ENCODE results near the gene RPS21. TPM values are rescaled to one million over a fixed set of nuclear protein-coding genes. Genes with fewer than 3 reads are reported as not detected.

Gene RPS21
- total and polyA plus RNA-seq, 4 donors = 278 to 1,588 (median 439) TPM

GRCh38 chr20:62423326-62423706 is 36.4 kb downstream of the RPS21 start:
- DNase-seq (ENCODE audit: low spot score) = no peak
- 59% methylated on average over 10 of the region's 10 CpGs for WGBS
- no peak overlapping the region for H3K27ac ChIP-seq (ENCODE audit: low read depth in 1 of 2, low read length in 2 of 2)
- H3K36me3 ChIP-seq (ENCODE audit: control insufficient read depth in 4 of 4, insufficient read depth in 3 of 4, low read depth in 1 of 4, low read length in 3 of 4) = no peaks in the 10 kb centered on the region
- no peak for TF ChIP-seq JUND (IDR thresholded peaks at IDR 0.05)
- TF ChIP-seq ATF3 (IDR thresholded peaks at IDR 0.05) = no peak
- no peak for TF ChIP-seq NR2F2 (IDR thresholded peaks at IDR 0.05)
- no peak for TF ChIP-seq ZBTB33 (IDR thresholded peaks at IDR 0.05)
- H3K9me3 ChIP-seq (ENCODE audit: control insufficient read depth in 4 of 4, low read length in 3 of 4) = no peaks in the 10 kb centered on the region
- H3K4me3 ChIP-seq (ENCODE audit: low read depth in 1 of 3, low read length in 3 of 3) = no peak overlapping the region
- H3K9ac ChIP-seq (ENCODE audit: low read depth in 1 of 2, low read length in 2 of 2) = no peak overlapping the region
- H3K4me1 ChIP-seq (ENCODE audit: control insufficient read depth in 4 of 4, insufficient read depth in 4 of 4, low read length in 3 of 4) = no peaks in the 10 kb centered on the region
- no peaks in the 10 kb centered on the region for H3K27me3 ChIP-seq (ENCODE audit: control insufficient read depth in 4 of 4, insufficient read depth in 4 of 4, low read length in 3 of 4)

- H3K36me3 ChIP-seq (ENCODE audit: control insufficient read depth in 4 of 4, insufficient read depth in 3 of 4, low read depth in 1 of 4, low read length in 3 of 4) = no peaks in the 10 kb centered on the region
- no peak overlapping the region for H3K4me3 ChIP-seq (ENCODE audit: low read depth in 1 of 3, low read length in 3 of 3)
- H3K9me3 ChIP-seq (ENCODE audit: control insufficient read depth in 4 of 4, low read length in 3 of 4) = no peaks in the 10 kb centered on the region
- DNase-seq (ENCODE audit: low spot score) = no peak
- H3K9ac ChIP-seq (ENCODE audit: low read depth in 1 of 2, low read length in 2 of 2) = no peak overlapping the region
- no peaks in the 10 kb centered on the region for H3K27me3 ChIP-seq (ENCODE audit: control insufficient read depth in 4 of 4, insufficient read depth in 4 of 4, low read length in 3 of 4)
- WGBS = 56% methylated on average over 23 of the region's 23 CpGs
- no peak overlapping the region for H3K27ac ChIP-seq (ENCODE audit: low read depth in 1 of 2, low read length in 2 of 2)
- H3K4me1 ChIP-seq (ENCODE audit: control insufficient read depth in 4 of 4, insufficient read depth in 4 of 4, low read length in 3 of 4) = no peaks in the 10 kb centered on the region
- TF ChIP-seq REST (IDR thresholded peaks at IDR 0.05) (no peak), ATF3 (IDR thresholded peaks at IDR 0.05) (no peak), FOXA2 (IDR thresholded peaks at IDR 0.05) (no peak), CTCF (IDR thresholded peaks at IDR 0.05; ENCODE audit: low read depth, low read length, missing input control) (no peak), HNF4A (conservative IDR thresholded peaks at IDR 0.05) (no peak), TAF1 (conservative IDR thresholded peaks at IDR 0.05) (no peak), HNF4G (IDR thresholded peaks at IDR 0.05) (no peak), GABPA (IDR thresholded peaks at IDR 0.05 in 1 of 2, conservative IDR thresholded peaks at IDR 0.05 in 1 of 2) (no peak), RAD21 (IDR thresholded peaks at IDR 0.05) (no peak), JUND (IDR thresholded peaks at IDR 0.05) (no peak), FOXA1 (IDR thresholded peaks at IDR 0.05) (no peak)
Observed at GRCh38 chr20:62424249-62425107, 37.6 kb downstream of the RPS21 start.

Data from liver (tissue), 9 donors.